ENCODE data around the gene SERPINB10. TPM values are rescaled to one million over a fixed set of nuclear protein-coding genes. Genes with fewer than 3 reads are reported as not detected.

The SERPINB10 gene
- total RNA-seq, 1 experiment from 2014 or later, result not detected

DNA sequence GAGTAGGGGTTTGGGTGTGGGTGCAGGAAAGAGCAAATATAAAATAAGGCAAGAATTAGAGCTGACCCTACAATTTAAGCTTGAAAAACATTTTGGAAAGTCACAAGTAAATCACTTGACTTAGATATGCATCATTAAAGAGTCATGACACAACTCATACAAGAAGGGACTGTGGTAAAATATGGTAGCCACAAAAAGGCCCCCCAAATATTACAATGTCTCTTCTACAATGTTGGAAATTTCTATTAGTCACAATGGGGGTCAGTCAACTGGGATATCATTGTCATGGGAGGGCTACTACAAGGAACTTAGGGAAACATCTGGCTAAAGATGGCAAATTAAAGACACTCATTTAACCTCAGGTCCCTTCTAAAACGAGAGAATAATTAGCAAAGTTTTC lies 35.9 kb upstream of the SERPINB10 start:
- RAD21 ChIA-PET (ENCODE audit: low non-redundant PET in 1 of 2, low total read pairs in 2 of 2, uncharacterized antibody in 2 of 2, unreplicated experiment in 2 of 2), result no interaction called here
- Histone ChIP-seq H3K27ac (ENCODE audit: low read depth, low read length) (no peak overlapping the region), H3K27me3 (ENCODE audit: insufficient read depth, low read length) (no peaks in the 10 kb centered on the region), H4K20me1 (ENCODE audit: insufficient read depth) (no peaks in the 10 kb centered on the region), H3K4me1 (ENCODE audit: control insufficient read depth in 1 of 2, insufficient read depth in 2 of 2, low read length in 2 of 2) (no peaks in the 10 kb centered on the region), H3K9ac (ENCODE audit: low read length) (no peak overlapping the region), H3K9me2 (ENCODE audit: insufficient read depth) (no peaks in the 10 kb centered on the region), H3K9me3 (ENCODE audit: control insufficient read depth in 1 of 2, insufficient read depth in 1 of 2, low read depth in 1 of 2, low read length in 2 of 2) (no peaks in the 10 kb centered on the region), H3K4me3 (replicated peaks in 1 of 2; ENCODE audit: low read depth in 1 of 2, low read length in 2 of 2) (no peak overlapping the region), H3K79me2 (ENCODE audit: insufficient read depth, low read length) (no peaks in the 10 kb centered on the region), H3K36me3 (ENCODE audit: control insufficient read depth in 1 of 2, insufficient read depth in 2 of 2, low read length in 2 of 2) (no peaks in the 10 kb centered on the region), H2AFZ (ENCODE audit: low read depth, low read length, poor library complexity, severe bottlenecking) (no peak overlapping the region), H3K4me2 (ENCODE audit: low read length) (no peak overlapping the region)
- DNase-seq (ENCODE audit: low read depth, low spot score) (no peak), ATAC-seq (no peak)
- intact Hi-C loops (cut with micrococcal nuclease), result no loop called here
- POLR2A ChIA-PET, result no interaction called here
- CTCF ChIA-PET, result no interaction called here
- TF ChIP-seq POLR2AphosphoS5 (IDR thresholded peaks at IDR 0.05; ENCODE audit: low read depth, low read length) (no peak), YY1 (IDR thresholded peaks at IDR 0.05; ENCODE audit: extremely low read depth, insufficient replicate concordance, low read depth, low read length) (no peak), ZNF274 (IDR thresholded peaks at IDR 0.05; ENCODE audit: low read depth, low read length) (no peak), SRF (IDR thresholded peaks at IDR 0.05; ENCODE audit: low read depth) (no peak), SIN3A (IDR thresholded peaks at IDR 0.05; ENCODE audit: low read depth) (no peak), EGR1 (IDR thresholded peaks at IDR 0.05; ENCODE audit: low read depth) (no peak)
- no TSS peak for BruUV-seq (replicated peaks)

DNA sequence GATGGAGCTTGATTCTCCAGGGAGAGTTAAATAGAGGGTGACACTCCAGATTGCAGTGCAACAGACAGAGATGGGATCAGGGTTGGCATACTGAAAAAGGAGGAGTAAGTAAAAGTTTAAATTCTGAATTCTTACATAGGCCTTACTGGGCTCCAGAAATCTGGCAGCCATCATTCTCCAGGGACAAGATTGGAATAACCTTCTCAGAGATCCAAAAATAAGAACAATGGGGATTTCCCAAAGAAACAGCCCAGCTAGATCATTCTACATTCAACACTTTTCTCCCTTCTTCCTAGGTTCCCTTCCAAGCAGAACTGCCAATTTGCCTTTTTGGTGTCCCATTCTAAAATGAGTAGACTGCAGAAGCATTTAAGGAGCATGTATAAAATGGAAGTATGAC lies 35.2 kb upstream of the SERPINB10 start:
- ChIA-PET RAD21 (ENCODE audit: low non-redundant PET in 1 of 2, low total read pairs in 2 of 2, uncharacterized antibody in 2 of 2, unreplicated experiment in 2 of 2) (no interaction called here), POLR2A (no interaction called here), CTCF (no interaction called here)
- no TSS peak for BruUV-seq (replicated peaks)
- H3K36me3 ChIP-seq (ENCODE audit: control insufficient read depth in 1 of 2, insufficient read depth in 2 of 2, low read length in 2 of 2), result no peaks in the 10 kb centered on the region
- H3K9me2 ChIP-seq (ENCODE audit: insufficient read depth), result no peaks in the 10 kb centered on the region
- no peak overlapping the region for H3K9ac ChIP-seq (ENCODE audit: low read length)
- no peaks in the 10 kb centered on the region for H3K27me3 ChIP-seq (ENCODE audit: insufficient read depth, low read length)
- no peak overlapping the region for H2AFZ ChIP-seq (ENCODE audit: low read depth, low read length, poor library complexity, severe bottlenecking)
- H4K20me1 ChIP-seq (ENCODE audit: insufficient read depth), result no peaks in the 10 kb centered on the region
- TF ChIP-seq FOSL1 (IDR thresholded peaks at IDR 0.05; ENCODE audit: low read depth) (no peak), SP1 (IDR thresholded peaks at IDR 0.05; ENCODE audit: low read depth) (no peak), TCF7L2 (IDR thresholded peaks at IDR 0.05; ENCODE audit: borderline replicate concordance, extremely low read depth, insufficient read depth, insufficient read length) (no peak), ELF1 (IDR thresholded peaks at IDR 0.05; ENCODE audit: borderline replicate concordance, low read depth) (no peak), SRF (IDR thresholded peaks at IDR 0.05; ENCODE audit: low read depth) (no peak), ZNF274 (IDR thresholded peaks at IDR 0.05; ENCODE audit: low read depth, low read length) (no peak), ATF3 (IDR thresholded peaks at IDR 0.05) (no peak), EZH2phosphoT487 (IDR thresholded peaks at IDR 0.05; ENCODE audit: borderline replicate concordance) (no peak), JUND (IDR thresholded peaks at IDR 0.05) (no peak), CBX3 (IDR thresholded peaks at IDR 0.05; ENCODE audit: low read depth) (no peak), EZH2 (IDR thresholded peaks at IDR 0.05) (no peak), REST (IDR thresholded peaks at IDR 0.05; ENCODE audit: low read depth) (no peak)
- TF ChIP-seq, protein P1, sequence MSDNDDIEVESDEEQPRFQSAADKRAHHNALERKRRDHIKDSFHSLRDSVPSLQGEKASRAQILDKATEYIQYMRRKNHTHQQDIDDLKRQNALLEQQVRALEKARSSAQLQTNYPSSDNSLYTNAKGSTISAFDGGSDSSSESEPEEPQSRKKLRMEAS (IDR thresholded peaks at IDR 0.05), result no peak
- H3K4me3 ChIP-seq (replicated peaks in 1 of 2; ENCODE audit: low read depth in 1 of 2, low read length in 2 of 2), result no peak overlapping the region
- H3K79me2 ChIP-seq (ENCODE audit: insufficient read depth, low read length), result no peaks in the 10 kb centered on the region
- H3K27ac ChIP-seq (ENCODE audit: low read depth, low read length), result no peak overlapping the region
- no peaks in the 10 kb centered on the region for H3K4me1 ChIP-seq (ENCODE audit: control insufficient read depth in 1 of 2, insufficient read depth in 2 of 2, low read length in 2 of 2)
- no peak overlapping the region for H3K4me2 ChIP-seq (ENCODE audit: low read length)
- intact Hi-C loops (cut with micrococcal nuclease), result no loop called here
- no peaks in the 10 kb centered on the region for H3K9me3 ChIP-seq (ENCODE audit: control insufficient read depth in 1 of 2, insufficient read depth in 1 of 2, low read depth in 1 of 2, low read length in 2 of 2)
- ATAC-seq (no peak), DNase-seq (ENCODE audit: low read depth, low spot score) (no peak)
